MG63 (cell line): ENCODE measurements around the gene ACOX3. TPM values are rescaled to one million over a fixed set of nuclear protein-coding genes. Genes with fewer than 3 reads are reported as not detected.
"Not testable (repeated sequence)": the region's sequence is repeated elsewhere in the genome, so short reads cannot be mapped to it uniquely, and the experiment has no call there.

ENCODE experiments used
- DNase-seq: peaks from one replicate; pipeline ENCODE4 v3.0.0-alpha.2; 2020
- H3K27me3 ChIP-seq: fragments of 250-450 bp; sonication (Bioruptor Pico); 2 replicates; pipeline ENCODE4 v1.5.1; 2020; ENCODE audit warnings: mild to moderate bottlenecking, moderate library complexity
- H3K36me3 ChIP-seq: fragments of 250-450 bp; sonication (Bioruptor Pico); 2 replicates; pipeline ENCODE4 v1.5.1; 2020; ENCODE audit warnings: mild to moderate bottlenecking, moderate library complexity
- H3K4me3 ChIP-seq: fragments of 250-450 bp; sonication (Bioruptor Pico); 2 replicates; pipeline ENCODE4 v1.5.1; 2020; ENCODE audit warnings: mild to moderate bottlenecking, moderate library complexity
- H3K9me3 ChIP-seq: fragments of 250-450 bp; sonication (Bioruptor Pico); 2 replicates; pipeline ENCODE4 v1.5.1; 2020; ENCODE audit warnings: mild to moderate bottlenecking, moderate library complexity
- total RNA-seq: library from RNA; depleted of rRNA; stranded (reverse); fragments of >200 nt; shearing (Covaris generic); gene quantifications from 2 replicates; pipeline ENCODE4 v1.2.3, GENCODE V29; 2014; ENCODE audit warnings: low replicate concordance

Gene ACOX3
- total RNA-seq, 1 experiment from 2014 or later, result 20.3 TPM

- H3K9me3 ChIP-seq, result no peaks in the 10 kb centered on the region
These were observed 52.0 kb downstream of the ACOX3 start for GRCh38 chr4:8388528-8388870.

DNA sequence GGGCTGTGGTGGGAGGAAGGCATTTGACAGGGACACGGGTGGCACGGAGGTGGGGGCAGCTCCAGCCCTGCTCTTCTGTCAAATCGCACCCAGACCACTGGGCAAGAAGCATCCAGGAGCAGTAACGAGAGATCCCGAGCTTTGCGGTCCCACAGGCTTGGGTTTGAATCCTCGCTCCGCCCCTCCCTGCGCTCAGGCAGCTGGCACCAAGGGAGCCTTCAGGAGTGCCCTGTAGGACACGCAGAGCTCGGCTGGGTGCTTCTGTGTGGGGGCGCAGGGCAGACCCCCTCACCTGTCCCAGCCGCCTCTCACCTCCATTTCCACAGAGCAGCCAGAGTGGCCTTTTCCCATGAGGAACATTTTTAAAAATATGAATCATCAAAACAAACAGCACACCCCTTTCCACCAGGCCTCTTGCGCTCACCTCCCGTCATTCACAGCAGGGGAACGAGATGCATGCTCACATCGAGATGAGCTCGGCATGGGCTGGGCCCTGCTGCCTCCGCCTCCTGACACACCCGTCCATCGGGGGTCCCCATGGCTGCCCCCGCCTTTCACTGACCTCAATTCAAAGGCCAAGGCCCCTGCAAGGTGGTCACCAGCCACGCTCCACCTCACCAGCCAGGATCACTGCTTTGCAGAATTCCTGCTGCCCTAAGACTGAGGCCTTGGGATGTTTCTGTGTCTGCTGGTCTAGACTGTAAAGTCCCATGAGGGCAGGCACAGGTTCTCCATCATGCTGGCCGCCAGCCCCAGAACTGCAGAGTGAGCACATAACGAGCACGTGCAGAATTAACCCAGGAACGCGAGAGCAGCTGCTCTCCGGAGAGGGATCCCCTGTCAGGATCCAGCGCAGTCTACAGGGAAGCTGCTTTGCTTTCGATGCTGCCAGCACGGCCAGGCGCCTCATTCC, 52.7 kb downstream of the ACOX3 start:
- Histone ChIP-seq H3K27me3 (no peaks in the 10 kb centered on the region), H3K9me3 (no peaks in the 10 kb centered on the region), H3K36me3 (peaks cover 10% of the 10 kb centered on the region), H3K4me3 (no peak overlapping the region)
- no peak for DNase-seq

More at GRCh38 chr4:8388528-8388870, 52.0 kb downstream of the ACOX3 start:
- H3K4me3 ChIP-seq, result no peak overlapping the region
- H3K36me3 ChIP-seq, result peaks cover 10% of the 10 kb centered on the region
- DNase-seq, result no peak
- no peaks in the 10 kb centered on the region for H3K27me3 ChIP-seq

DNA sequence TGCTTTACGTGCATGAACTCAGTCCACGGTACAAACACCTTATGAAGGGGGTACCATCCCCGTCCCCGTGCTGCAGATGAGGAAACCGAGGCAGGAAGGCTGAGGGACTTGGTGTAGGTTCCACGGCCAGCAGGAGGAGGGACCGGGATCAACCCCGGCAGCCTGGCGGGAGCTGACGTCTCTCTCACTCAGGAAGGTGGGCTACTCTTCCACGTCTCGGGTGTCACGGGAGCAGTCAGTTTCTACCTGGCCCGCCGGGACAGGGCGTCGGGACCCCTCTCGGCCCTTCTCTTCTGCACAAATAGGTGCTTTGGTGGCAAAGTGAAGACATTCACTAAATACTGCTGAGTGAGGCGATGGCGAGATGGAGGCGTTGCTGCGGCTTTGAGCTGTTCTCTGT, 53.3 kb downstream of the ACOX3 start:
- DNase-seq, result no peak
- H3K9me3 ChIP-seq, result no peaks in the 10 kb centered on the region
- H3K27me3 ChIP-seq, result no peaks in the 10 kb centered on the region
- H3K4me3 ChIP-seq, result no peak overlapping the region
- H3K36me3 ChIP-seq, result peaks cover 4% of the 10 kb centered on the region

- H3K9me3 ChIP-seq, result no peaks in the 10 kb centered on the region
- no peak overlapping the region for H3K4me3 ChIP-seq
- peaks cover 3% of the 10 kb centered on the region for H3K36me3 ChIP-seq
- DNase-seq, result no peak
- no peaks in the 10 kb centered on the region for H3K27me3 ChIP-seq
These were observed 53.8 kb downstream of the ACOX3 start for GRCh38 chr4:8386731-8387130.

GRCh38 chr4:8386131-8386530, 54.4 kb downstream of the ACOX3 start:
- not testable (repeated sequence) for H3K9me3 ChIP-seq, H3K36me3 ChIP-seq, H3K27me3 ChIP-seq, H3K4me3 ChIP-seq, DNase-seq

- Histone ChIP-seq H3K27me3 (no peaks in the 10 kb centered on the region), H3K4me3 (no peak overlapping the region), H3K36me3 (peaks cover 3% of the 10 kb centered on the region), H3K9me3 (no peaks in the 10 kb centered on the region)
- no peak for DNase-seq
These were observed 54.9 kb downstream of the ACOX3 start for GRCh38 chr4:8385611-8386010.

GRCh38 chr4:8385106-8385505, 55.4 kb downstream of the ACOX3 start:
- peaks cover 3% of the 10 kb centered on the region for H3K36me3 ChIP-seq
- no peaks in the 10 kb centered on the region for H3K9me3 ChIP-seq
- H3K4me3 ChIP-seq, result no peak overlapping the region
- H3K27me3 ChIP-seq, result no peaks in the 10 kb centered on the region
- DNase-seq, result no peak

- Histone ChIP-seq H3K4me3 (no peak overlapping the region), H3K9me3 (no peaks in the 10 kb centered on the region), H3K36me3 (peaks cover 3% of the 10 kb centered on the region), H3K27me3 (no peaks in the 10 kb centered on the region)
- no peak for DNase-seq
These were observed 56.0 kb downstream of the ACOX3 start for GRCh38 chr4:8384397-8385060.

GRCh38 chr4:8383451-8384160, 56.9 kb downstream of the ACOX3 start:
- Histone ChIP-seq H3K27me3 (no peaks in the 10 kb centered on the region), H3K36me3 (no peaks in the 10 kb centered on the region), H3K9me3 (no peaks in the 10 kb centered on the region), H3K4me3 (no peak overlapping the region)
- no peak for DNase-seq

GRCh38 chr4:8383016-8383415, 57.5 kb downstream of the ACOX3 start:
- H3K9me3 ChIP-seq, result no peaks in the 10 kb centered on the region
- no peaks in the 10 kb centered on the region for H3K36me3 ChIP-seq
- no peak overlapping the region for H3K4me3 ChIP-seq
- no peaks in the 10 kb centered on the region for H3K27me3 ChIP-seq
- no peak for DNase-seq

- Histone ChIP-seq H3K4me3 (no peak overlapping the region), H3K27me3 (no peaks in the 10 kb centered on the region), H3K9me3 (no peaks in the 10 kb centered on the region), H3K36me3 (no peaks in the 10 kb centered on the region)
- no peak for DNase-seq
These were observed 58.5 kb downstream of the ACOX3 start for GRCh38 chr4:8381814-8382581.

- DNase-seq, result no peak
- no peak overlapping the region for H3K4me3 ChIP-seq
- H3K36me3 ChIP-seq, result no peaks in the 10 kb centered on the region
- H3K27me3 ChIP-seq, result no peaks in the 10 kb centered on the region
- H3K9me3 ChIP-seq, result no peaks in the 10 kb centered on the region
These were observed 59.8 kb downstream of the ACOX3 start for GRCh38 chr4:8380511-8381415.

DNA sequence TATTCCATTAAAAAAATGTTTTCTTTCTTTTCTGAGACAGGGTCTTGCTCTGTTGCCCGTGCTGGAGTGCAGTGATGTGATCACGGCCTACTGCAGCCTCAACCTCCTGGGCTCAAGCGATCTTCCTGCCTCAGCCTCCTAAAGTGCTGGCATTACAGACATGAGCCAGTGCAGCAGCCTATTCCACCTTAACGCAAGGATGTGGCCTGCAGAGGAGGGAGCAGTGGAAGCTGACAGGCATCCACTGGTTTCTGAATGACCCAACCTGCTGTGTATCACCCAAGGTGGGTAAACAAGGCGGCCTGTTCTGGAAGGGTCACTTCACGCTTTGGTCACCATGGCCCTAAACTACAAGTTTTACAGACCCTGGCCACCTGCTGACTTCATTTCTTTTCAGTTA, 60.8 kb downstream of the ACOX3 start:
- Histone ChIP-seq H3K36me3 (no peaks in the 10 kb centered on the region), H3K9me3 (no peaks in the 10 kb centered on the region), H3K4me3 (no peak overlapping the region), H3K27me3 (no peaks in the 10 kb centered on the region)
- no peak for DNase-seq

DNA sequence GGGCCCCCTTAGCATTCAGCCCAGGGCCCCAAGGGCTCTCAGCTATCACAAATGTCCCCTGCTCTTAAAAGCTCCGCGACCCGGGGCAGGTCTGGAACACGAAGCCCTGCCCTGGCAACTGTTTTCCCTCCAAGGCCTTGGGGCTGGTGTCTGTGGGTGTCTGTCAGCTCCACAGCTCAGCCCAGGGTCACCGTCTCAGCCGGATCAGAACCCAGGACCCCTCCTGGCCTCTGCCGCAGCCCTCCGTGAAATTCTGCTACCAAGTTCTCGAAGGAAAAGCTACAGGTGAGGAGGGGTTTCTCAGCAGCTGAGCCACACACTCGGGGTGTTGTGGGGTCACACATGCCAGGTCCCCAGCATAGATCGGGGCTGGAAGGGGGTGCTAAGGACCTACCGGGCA, 61.2 kb downstream of the ACOX3 start:
- Histone ChIP-seq H3K27me3 (no peaks in the 10 kb centered on the region), H3K4me3 (no peak overlapping the region), H3K36me3 (no peaks in the 10 kb centered on the region), H3K9me3 (no peaks in the 10 kb centered on the region)
- DNase-seq, result no peak

DNA sequence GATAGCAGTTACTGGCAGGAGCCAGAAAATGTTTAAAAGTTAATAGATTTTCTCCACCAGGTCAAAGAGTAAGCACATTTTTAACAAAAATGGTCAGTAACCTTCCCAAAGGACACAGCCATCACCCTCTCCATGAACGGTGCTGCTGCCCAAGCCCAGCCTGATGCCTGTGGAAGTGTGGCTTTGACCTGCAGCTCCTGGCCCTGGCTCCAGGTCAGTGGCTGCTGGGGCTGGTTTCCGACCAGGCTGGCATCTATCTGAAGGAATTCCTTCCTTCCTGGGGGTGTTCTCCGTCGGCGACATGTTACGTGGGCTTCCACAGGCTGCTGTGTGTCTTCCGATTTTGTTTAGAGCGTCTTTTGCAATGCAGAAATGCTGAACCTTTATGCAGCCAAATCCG, 61.7 kb downstream of the ACOX3 start:
- no peaks in the 10 kb centered on the region for H3K9me3 ChIP-seq
- H3K36me3 ChIP-seq, result no peaks in the 10 kb centered on the region
- no peak for DNase-seq
- H3K27me3 ChIP-seq, result no peaks in the 10 kb centered on the region
- H3K4me3 ChIP-seq, result no peak overlapping the region
